ENCODE data around the gene EEF1AKMT2. TPM values are rescaled to one million over a fixed set of nuclear protein-coding genes. Genes with fewer than 3 reads are reported as not detected.
A peak's percentile ranks its signal among the peaks of the same experiment; 100 is the strongest.
"Not testable (repeated sequence)": the region's sequence is repeated elsewhere in the genome, so short reads cannot be mapped to it uniquely, and the experiment has no call there.

EEF1AKMT2 gene
- total and polyA plus RNA-seq, 2 donors (not counting 1 experiment from before 2014, with no cell fraction given), result 20.5 to 22.1 TPM

DNA sequence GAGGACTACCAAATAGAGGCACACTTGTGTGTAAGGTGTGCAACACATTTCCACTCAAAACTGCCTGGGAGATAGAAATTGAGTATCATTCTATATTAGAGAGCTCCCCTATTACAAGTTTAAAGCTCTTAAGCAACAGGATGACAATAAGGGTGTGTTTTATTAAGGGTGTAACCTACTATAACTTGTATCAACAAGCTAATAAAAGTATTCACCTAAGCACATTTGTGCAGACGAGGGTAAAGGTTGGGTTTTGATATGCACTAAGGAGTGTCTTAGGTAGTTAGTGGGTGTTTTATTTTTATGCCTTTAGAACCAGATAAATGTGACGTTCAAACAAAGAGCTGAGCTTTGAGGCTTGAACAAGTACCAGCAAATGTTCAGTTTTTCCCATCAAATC, 44.7 kb downstream of the EEF1AKMT2 start:
- Histone ChIP-seq H3K27ac (ENCODE audit: insufficient read depth, low read length) (no peak overlapping the region), H3K79me2 (ENCODE audit: control insufficient read depth, insufficient read depth, low read length) (no peaks in the 10 kb centered on the region), H3K36me3 (ENCODE audit: control insufficient read depth, insufficient read depth, low read length) (no peaks in the 10 kb centered on the region), H3K4me2 (ENCODE audit: extremely low read depth, insufficient read depth, low read length) (no peak overlapping the region), H3K4me1 (ENCODE audit: control insufficient read depth, extremely low read depth, insufficient read depth, low read length) (peaks cover 2% of the 10 kb centered on the region), H4K20me1 (ENCODE audit: control insufficient read depth, extremely low read depth, insufficient read depth, low read length) (no peaks in the 10 kb centered on the region), H3K27me3 (ENCODE audit: control insufficient read depth, insufficient read depth, low read length) (no peaks in the 10 kb centered on the region), H3K4me3 (replicated peaks in 1 of 4; ENCODE audit: control extremely low read depth in 1 of 4, insufficient read depth in 1 of 4, low read depth in 3 of 4, low read length in 4 of 4) (no peak overlapping the region), H3K9ac (ENCODE audit: insufficient read depth, low read length) (no peak overlapping the region), H3K9me3 (ENCODE audit: control insufficient read depth, insufficient read depth, low read depth, low read length) (no peaks in the 10 kb centered on the region), H2AFZ (ENCODE audit: low read length) (no peak overlapping the region)
- DNase-seq (ENCODE audit: low read depth in 2 of 2), result no peak
- no peak for TF ChIP-seq EZH2 (IDR thresholded peaks at IDR 0.05; ENCODE audit: low read length, missing control alignments)
- TF ChIP-seq, protein P1, sequence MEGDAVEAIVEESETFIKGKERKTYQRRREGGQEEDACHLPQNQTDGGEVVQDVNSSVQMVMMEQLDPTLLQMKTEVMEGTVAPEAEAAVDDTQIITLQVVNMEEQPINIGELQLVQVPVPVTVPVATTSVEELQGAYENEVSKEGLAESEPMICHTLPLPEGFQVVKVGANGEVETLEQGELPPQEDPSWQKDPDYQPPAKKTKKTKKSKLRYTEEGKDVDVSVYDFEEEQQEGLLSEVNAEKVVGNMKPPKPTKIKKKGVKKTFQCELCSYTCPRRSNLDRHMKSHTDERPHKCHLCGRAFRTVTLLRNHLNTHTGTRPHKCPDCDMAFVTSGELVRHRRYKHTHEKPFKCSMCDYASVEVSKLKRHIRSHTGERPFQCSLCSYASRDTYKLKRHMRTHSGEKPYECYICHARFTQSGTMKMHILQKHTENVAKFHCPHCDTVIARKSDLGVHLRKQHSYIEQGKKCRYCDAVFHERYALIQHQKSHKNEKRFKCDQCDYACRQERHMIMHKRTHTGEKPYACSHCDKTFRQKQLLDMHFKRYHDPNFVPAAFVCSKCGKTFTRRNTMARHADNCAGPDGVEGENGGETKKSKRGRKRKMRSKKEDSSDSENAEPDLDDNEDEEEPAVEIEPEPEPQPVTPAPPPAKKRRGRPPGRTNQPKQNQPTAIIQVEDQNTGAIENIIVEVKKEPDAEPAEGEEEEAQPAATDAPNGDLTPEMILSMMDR (conservative IDR thresholded peaks at IDR 0.05 in 1 of 2, IDR thresholded peaks at IDR 0.05 in 1 of 2; ENCODE audit: low read depth in 1 of 2, low read length in 2 of 2), result no peak

- H3K4me1 ChIP-seq (ENCODE audit: control insufficient read depth, extremely low read depth, insufficient read depth, low read length); H3K27ac ChIP-seq (ENCODE audit: insufficient read depth, low read length); H2AFZ ChIP-seq (ENCODE audit: low read length); H3K36me3 ChIP-seq (ENCODE audit: control insufficient read depth, insufficient read depth, low read length); H3K9me3 ChIP-seq (ENCODE audit: control insufficient read depth, insufficient read depth, low read depth, low read length); H3K27me3 ChIP-seq (ENCODE audit: control insufficient read depth, insufficient read depth, low read length); H4K20me1 ChIP-seq (ENCODE audit: control insufficient read depth, extremely low read depth, insufficient read depth, low read length); H3K4me3 ChIP-seq (replicated peaks in 1 of 4; ENCODE audit: control extremely low read depth in 1 of 4, insufficient read depth in 1 of 4, low read depth in 3 of 4, low read length in 4 of 4); H3K79me2 ChIP-seq (ENCODE audit: control insufficient read depth, insufficient read depth, low read length); H3K4me2 ChIP-seq (ENCODE audit: extremely low read depth, insufficient read depth, low read length); H3K9ac ChIP-seq (ENCODE audit: insufficient read depth, low read length); DNase-seq (ENCODE audit: low read depth in 2 of 2): not testable (repeated sequence)
These were observed 45.2 kb downstream of the EEF1AKMT2 start for GRCh38 chr10:124746447-124746846.

DNA sequence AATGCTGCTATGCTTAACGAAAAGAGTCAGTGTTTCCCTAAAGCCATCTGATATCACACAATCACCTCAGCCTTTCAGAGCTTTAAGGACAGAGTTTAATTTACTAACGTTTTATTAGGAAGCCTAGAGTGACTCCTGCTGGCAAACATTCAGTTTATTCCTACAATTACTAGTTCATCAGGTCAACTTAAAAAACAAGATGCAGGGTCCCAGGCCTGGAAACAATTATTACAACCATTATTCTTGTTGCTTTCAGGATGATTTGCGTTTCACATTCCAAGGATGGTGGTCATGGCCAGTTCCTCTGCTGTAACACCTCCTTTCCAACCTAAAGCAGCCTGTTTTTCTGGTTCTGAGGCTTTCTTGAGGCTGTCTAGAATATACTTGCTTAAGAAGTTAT, 46.0 kb downstream of the EEF1AKMT2 start:
- peak; percentile 38 to 76 for DNase-seq (ENCODE audit: low read depth in 2 of 2)

More for the DNA sequence above, 46.0 kb downstream of the EEF1AKMT2 start:
- no peaks in the 10 kb centered on the region for H3K79me2 ChIP-seq (ENCODE audit: control insufficient read depth, insufficient read depth, low read length)
- no peak overlapping the region for H2AFZ ChIP-seq (ENCODE audit: low read length)
- TF ChIP-seq, protein P1 (conservative IDR thresholded peaks at IDR 0.05 in 1 of 2, IDR thresholded peaks at IDR 0.05 in 1 of 2; ENCODE audit: low read depth in 1 of 2, low read length in 2 of 2), result peak; percentile 21 to 39
- no peak for TF ChIP-seq EZH2 (IDR thresholded peaks at IDR 0.05; ENCODE audit: low read length, missing control alignments)
- H4K20me1 ChIP-seq (ENCODE audit: control insufficient read depth, extremely low read depth, insufficient read depth, low read length), result no peaks in the 10 kb centered on the region
- H3K4me2 ChIP-seq (ENCODE audit: extremely low read depth, insufficient read depth, low read length), result no peak overlapping the region
- no peaks in the 10 kb centered on the region for H3K27me3 ChIP-seq (ENCODE audit: control insufficient read depth, insufficient read depth, low read length)
- no peaks in the 10 kb centered on the region for H3K9me3 ChIP-seq (ENCODE audit: control insufficient read depth, insufficient read depth, low read depth, low read length)
- H3K36me3 ChIP-seq (ENCODE audit: control insufficient read depth, insufficient read depth, low read length), result no peaks in the 10 kb centered on the region
- no peak overlapping the region for H3K27ac ChIP-seq (ENCODE audit: insufficient read depth, low read length)
- H3K9ac ChIP-seq (ENCODE audit: insufficient read depth, low read length), result no peak overlapping the region
- no peak overlapping the region for H3K4me3 ChIP-seq (replicated peaks in 1 of 4; ENCODE audit: control extremely low read depth in 1 of 4, insufficient read depth in 1 of 4, low read depth in 3 of 4, low read length in 4 of 4)
- H3K4me1 ChIP-seq (ENCODE audit: control insufficient read depth, extremely low read depth, insufficient read depth, low read length), result peaks cover 2% of the 10 kb centered on the region

Data from fibroblast of lung (primary cell).